Measurements from ENCODE around the gene MYO18B.
"Not testable (repeated sequence)": the region's sequence is repeated elsewhere in the genome, so short reads cannot be mapped to it uniquely, and the experiment has no call there.

MYO18B gene, protein sequence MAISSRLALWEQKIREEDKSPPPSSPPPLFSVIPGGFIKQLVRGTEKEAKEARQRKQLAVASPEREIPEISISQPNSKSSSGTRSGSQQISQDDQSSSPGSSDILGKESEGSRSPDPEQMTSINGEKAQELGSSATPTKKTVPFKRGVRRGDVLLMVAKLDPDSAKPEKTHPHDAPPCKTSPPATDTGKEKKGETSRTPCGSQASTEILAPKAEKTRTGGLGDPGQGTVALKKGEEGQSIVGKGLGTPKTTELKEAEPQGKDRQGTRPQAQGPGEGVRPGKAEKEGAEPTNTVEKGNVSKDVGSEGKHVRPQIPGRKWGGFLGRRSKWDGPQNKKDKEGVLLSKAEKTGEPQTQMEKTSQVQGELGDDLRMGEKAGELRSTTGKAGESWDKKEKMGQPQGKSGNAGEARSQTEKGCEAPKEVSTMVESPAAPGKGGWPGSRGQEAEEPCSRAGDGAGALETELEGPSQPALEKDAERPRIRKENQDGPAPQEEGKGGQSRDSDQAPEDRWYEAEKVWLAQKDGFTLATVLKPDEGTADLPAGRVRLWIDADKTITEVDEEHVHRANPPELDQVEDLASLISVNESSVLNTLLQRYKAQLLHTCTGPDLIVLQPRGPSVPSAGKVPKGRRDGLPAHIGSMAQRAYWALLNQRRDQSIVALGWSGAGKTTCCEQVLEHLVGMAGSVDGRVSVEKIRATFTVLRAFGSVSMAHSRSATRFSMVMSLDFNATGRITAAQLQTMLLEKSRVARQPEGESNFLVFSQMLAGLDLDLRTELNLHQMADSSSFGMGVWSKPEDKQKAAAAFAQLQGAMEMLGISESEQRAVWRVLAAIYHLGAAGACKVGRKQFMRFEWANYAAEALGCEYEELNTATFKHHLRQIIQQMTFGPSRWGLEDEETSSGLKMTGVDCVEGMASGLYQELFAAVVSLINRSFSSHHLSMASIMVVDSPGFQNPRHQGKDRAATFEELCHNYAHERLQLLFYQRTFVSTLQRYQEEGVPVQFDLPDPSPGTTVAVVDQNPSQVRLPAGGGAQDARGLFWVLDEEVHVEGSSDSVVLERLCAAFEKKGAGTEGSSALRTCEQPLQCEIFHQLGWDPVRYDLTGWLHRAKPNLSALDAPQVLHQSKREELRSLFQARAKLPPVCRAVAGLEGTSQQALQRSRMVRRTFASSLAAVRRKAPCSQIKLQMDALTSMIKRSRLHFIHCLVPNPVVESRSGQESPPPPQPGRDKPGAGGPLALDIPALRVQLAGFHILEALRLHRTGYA (N-terminal part only)

GRCh38 chr22:25741692-25742626 lies at the start of gene MYO18B:
MYO18B (plus strand) TSS chr22:25742188; CDS start chr22:25761093, 18,905 bp downstream.
- no peak for DNase-seq

DNA sequence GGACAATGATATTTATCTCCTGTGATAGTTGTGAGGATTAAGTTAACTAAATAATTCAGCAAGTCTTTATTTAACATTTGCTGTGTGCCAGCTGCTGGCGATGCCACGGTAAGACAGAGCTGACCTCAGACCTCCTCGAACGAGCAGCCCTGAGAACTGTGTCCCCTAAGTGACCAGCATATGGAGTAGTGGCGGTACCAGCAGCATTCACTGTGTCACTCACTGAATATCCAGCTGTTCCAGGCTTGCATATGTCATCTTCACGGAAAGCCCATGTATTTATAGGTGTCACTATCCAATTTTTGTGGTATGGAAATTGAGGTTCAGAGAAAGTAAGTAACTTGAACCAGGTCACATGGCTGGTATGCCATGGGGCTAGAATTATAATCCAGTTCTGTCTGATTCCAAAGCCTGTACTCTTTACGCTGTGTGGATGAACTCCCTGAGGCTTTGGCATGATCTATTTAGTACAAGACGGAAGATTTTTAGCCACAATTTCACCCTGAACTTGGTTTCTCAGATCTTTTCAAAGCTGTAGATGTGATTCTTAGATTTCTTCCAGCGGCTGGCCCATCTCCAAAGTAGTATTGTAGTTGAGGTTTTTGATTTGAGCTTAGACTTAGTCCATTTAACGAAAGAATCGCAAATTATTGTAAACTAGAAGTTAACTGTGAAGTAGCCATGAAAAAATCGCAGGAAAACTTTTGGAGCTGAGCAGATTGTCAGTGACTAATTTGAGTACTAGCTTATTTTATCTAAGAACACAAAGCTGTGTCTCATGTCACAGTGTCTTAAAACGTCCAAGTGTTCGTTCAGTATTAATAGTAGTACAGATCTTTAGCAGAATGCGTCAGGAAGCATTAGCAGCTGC lies 49.4 kb upstream of the MYO18B start:
- DNase-seq: no peak

- DNase-seq: no peak
These were observed 48.8 kb upstream of the MYO18B start for GRCh38 chr22:25693268-25693565.

DNA sequence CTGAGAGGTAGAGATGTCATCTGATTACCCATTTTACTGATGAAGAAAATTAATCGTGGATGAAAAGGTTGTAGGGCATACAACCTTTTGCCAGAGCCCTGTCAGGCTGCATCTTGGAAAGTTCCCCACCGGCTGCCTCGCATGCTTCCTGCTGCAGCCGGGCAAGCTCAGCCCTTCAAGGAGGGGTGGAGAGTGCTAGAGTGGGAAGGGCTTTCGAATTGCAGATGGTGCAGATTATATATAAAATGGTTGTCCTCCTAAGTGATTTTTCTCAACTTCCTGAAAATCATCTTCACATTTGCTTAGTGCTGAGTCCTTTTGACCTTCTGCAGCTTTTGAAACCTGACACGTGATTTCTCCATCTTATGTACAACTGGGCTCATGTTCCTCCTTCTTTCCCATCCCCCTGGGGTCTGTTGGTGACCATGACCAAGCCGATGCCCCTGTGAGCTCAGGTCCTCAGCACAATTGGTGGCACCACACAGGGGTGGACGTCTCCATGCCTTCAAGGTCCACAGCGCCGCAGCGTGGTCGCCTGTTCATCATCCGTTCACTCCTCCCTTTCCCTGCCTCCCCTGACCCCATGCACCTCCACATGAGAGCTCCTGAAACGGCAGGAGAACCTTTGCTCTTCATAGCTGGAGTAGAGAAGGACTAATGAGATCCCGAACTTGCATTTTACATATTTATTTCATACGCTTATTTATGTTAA lies 47.6 kb upstream of the MYO18B start:
- no peak for DNase-seq

DNA sequence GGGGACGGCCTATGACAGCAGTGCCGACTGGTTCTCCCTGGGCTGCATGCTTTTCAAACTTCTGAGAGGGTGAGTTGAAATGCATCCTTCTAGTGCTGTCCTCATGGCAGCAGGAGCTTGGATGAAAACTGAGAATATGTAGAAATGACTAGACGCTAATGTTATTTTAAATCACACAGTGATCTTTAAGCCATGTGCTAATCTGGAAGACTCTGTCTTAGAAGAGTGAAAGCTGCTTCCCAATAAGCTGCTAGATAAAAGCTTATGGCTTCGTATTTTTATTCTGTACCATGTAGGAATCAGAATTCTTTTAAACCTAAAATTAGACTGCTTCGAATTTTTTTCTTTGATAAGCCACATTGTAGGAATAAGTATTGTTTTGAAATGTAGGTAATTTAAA lies 46.8 kb upstream of the MYO18B start:
- DNase-seq: no peak

- DNase-seq: no peak
These were observed 45.2 kb upstream of the MYO18B start for GRCh38 chr22:25696763-25697162.

- DNase-seq: no peak
These were observed 44.8 kb upstream of the MYO18B start for GRCh38 chr22:25697181-25697664.

DNA sequence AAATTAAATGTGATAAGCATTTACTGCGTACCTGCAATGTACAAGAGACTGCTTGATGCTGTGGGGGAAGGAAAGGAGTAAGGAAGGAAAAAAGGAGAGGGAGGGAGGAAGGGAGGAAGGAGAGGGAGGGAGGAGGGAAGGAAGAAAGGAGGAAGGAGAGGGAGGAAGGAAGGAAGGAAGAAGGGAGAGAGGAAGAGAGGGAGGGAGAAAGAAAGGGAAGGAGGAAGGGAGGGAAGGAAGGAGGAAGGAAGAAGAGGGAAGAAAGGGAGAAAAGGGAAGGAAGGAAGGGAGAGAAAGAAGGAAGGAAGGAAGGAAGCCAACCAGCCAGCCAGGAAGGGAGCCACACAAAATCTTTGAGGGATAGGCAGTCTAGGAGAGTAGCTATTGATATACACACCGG lies 44.0 kb upstream of the MYO18B start:
- DNase-seq: no peak

GRCh38 chr22:25698461-25698860 lies 43.5 kb upstream of the MYO18B start:
- DNase-seq: no peak

DNA sequence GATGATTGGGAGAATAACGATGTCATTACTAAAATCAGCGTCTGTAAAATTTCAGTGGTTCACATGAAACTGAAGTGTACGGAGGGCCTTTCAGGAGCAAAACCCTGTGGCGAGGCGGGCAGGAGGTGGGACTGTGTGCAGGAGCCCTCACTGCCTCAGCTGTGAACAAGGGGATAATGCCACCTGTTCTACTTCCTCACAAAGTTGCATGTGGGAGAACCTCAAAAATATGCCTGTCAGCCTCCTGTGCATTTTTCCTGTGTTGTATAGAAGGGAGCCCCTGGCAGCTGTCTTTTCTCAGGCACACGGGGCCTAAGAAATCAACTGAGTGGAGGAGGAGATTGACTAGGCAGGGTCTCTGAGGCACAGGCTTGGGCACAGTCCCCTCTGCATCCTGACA lies 43.0 kb upstream of the MYO18B start:
- no peak for DNase-seq

DNA sequence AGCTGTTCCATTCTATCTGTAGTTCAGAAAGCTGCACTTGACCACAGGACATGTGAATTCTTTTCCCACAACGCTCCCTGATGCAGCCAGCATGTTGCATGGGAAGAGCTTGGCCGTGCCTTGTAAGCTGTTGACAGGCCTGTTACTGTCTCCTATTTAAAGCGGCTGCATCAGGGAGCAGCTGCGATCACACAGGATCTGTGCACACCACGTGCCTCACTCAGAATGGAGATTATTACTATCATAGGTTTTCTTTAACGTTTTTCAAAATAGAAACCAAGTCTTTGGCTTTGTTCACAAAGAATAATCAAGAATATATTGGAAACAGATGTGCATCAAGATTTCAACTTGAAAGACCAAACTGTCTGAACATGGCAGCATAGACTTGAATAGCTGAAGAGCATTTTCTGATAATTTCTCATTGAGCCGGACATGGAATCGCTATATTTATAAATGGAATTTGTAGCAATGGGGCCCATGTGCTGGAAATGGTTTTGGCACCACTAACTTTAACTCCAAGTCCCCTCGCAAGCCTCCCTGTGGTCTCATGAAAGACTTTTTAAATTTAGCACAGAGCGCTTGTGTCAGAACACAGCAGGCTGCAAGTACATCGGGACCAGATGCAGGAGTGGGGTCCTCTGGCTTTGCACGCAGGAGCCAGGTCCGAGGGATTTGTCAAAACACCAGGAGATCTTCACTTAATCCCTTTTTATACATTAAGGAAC lies 40.8 kb upstream of the MYO18B start:
- DNase-seq: no peak

DNA sequence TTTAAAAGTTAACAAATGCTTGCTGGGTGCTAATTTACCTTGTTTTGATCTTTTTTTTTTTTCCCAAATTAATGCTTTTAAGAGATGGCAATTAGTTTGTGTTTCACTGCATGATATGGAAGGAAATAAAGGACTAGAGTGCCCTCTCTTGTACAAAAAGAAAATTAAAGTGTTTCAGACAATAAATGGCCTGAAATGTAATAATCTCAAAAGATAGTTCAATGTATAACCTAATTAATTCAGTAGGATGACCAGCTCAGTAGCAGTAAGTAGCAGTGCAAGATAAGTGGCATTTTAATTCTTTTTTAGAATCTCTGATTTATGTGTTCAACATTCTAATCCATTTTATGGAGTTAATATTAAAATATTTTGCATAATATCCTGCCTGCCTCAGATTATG lies 39.9 kb upstream of the MYO18B start:
- no peak for DNase-seq

GRCh38 chr22:25702571-25703167 lies 39.3 kb upstream of the MYO18B start:
- no peak for DNase-seq

- DNase-seq: no peak
These were observed 37.3 kb upstream of the MYO18B start for GRCh38 chr22:25704701-25705100.

- DNase-seq: no peak
These were observed 35.8 kb upstream of the MYO18B start for GRCh38 chr22:25706197-25706596.

- not testable (repeated sequence) for DNase-seq
These were observed 33.6 kb upstream of the MYO18B start for GRCh38 chr22:25708430-25708829.

- DNase-seq: no peak
These were observed 32.2 kb upstream of the MYO18B start for GRCh38 chr22:25709758-25710157.

- no peak for DNase-seq
These were observed 31.5 kb upstream of the MYO18B start for GRCh38 chr22:25710501-25710900.

- DNase-seq: no peak
These were observed 30.5 kb upstream of the MYO18B start for GRCh38 chr22:25711491-25711890.
